HUES48 (cell line): ENCODE measurements around the gene CCS.
"Not testable (repeated sequence)": the region's sequence is repeated elsewhere in the genome, so short reads cannot be mapped to it uniquely, and the experiment has no call there.

Experiments used
- H3K27ac ChIP-seq: one replicate; pipeline ENCODE4 v1.7.0; 2013; ENCODE audit warnings: low read depth, low read length, inconsistent platforms
- H3K27me3 ChIP-seq: 2 replicates; pipeline ENCODE4 v1.6.1; 2013; ENCODE audit warnings: mild to moderate bottlenecking, low read length; ENCODE audit not compliant: control insufficient read depth, insufficient read depth
- H3K36me3 ChIP-seq: 2 replicates; pipeline ENCODE4 v1.6.1; 2013; ENCODE audit warnings: low read length; ENCODE audit not compliant: control insufficient read depth, insufficient read depth
- H3K4me1 ChIP-seq: 2 replicates; pipeline ENCODE4 v1.6.1; 2013; ENCODE audit warnings: mild to moderate bottlenecking, low read length; ENCODE audit not compliant: control insufficient read depth, insufficient read depth
- H3K4me3 ChIP-seq: 2 replicates; pipeline ENCODE4 v1.5.1; 2013; ENCODE audit warnings: mild to moderate bottlenecking, low read depth, low read length
- H3K9ac ChIP-seq: 2 replicates; pipeline ENCODE4 v1.6.1; 2013; ENCODE audit warnings: mild to moderate bottlenecking, low read depth, low read length, moderate library complexity
- H3K9me3 ChIP-seq: 2 replicates; pipeline ENCODE4 v1.6.1; 2013; ENCODE audit warnings: low read length; ENCODE audit not compliant: control insufficient read depth, insufficient read depth

CCS gene

DNA sequence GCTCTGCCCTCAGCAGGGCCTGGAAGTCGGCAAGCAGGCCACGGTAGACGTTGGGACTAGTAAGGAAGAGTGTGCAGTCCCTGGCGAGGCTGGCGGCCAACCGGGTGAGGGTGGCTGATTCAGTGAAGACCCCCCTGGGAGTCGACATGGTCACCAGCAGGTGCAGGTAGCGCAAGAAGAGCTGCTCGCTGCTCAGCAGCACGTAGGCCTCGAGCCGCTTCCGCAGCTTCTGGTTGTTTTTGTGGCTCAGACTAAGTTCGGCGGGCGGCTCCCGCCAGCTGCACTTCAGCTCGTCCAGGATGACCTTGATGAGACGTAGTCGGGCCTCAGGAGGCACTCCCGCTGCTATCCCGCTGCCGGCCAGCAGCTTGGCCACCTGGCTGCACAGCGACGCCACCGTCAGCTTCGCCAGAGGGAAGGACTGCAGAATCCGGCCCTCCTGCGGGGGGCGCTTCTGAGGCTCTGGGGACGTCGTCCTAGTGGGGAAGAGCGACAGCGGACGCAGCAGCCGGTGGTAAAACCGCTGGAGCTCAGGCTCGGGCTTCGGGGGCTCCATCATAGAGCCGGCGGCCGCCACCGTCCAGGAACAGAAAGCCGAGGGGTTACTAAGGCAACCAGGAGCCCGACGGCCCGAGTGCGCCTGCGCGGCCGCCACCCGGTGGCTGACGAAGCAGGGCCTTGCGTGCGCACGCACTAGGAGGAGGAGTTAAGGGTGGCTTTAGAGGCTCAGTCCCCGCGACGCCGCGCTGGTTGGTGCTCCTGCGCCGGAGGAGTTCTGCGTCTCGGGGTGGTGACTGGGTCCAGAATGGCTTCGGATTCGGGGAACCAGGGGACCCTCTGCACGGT is at the start of gene CCS, which contains the start of gene CCDC87:
Gene CCS (plus strand): TSS at position 729 of the 846 bp plus-strand sequence. CDS start 77 bp downstream, at position 806.
Gene CCDC87 (minus strand): TSS at position 607 of the 846 bp plus-strand sequence. CDS start 48 bp downstream, at position 559.
- Histone ChIP-seq H3K4me1 (0 out of 2 replicates have a peak, but pooled peaks cover 5% of the 10 kb centered on the region), H3K36me3 (no peaks in the 10 kb centered on the region), H3K27ac (peak within 1 kb of the TSS; percentile 71)

DNA sequence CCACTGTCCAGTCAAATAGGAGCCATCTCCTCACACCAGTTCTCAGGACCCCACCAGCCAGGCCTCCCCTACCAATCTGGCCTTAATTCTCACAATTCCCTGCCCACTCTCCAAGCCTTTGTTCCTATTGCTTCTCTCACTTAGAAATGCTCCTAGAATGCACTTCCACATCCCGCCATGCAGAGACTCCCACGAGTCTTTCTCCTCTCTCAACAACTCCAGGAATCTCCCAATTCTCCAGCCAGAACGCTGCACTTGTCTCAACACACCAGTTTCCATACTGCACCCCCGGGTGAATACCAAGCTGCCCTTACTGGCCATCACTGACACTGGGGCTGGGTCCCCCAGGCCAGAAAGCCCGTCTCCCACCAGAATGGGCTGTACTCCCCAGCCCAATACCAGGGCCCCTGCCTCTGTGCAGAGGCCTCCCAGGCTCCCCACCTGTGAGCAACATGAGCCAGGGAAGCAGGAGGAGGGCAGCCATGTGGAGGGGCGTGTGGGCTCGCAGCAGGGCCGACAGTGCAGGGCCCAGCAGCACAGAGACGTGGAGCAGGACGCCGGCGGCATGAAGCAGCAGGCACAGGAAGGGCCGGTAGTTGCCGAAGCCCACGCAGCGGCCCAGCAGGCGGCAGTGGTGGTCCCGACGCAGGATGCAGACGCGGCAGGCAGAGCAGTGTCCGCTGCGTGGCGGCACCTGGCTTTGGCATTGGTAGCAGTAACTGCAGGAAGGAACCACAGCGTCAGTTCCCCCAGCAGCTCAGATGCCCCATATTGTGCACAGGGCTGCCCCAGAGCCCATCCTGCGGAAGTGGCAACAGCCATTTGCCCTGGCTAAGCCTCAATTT is 49.5 kb upstream of the CCS start:
- no peak overlapping the region for H3K9ac ChIP-seq
- H3K4me1 ChIP-seq = peaks cover 11% of the 10 kb centered on the region; the same call in 1 of the 2 replicates
- H3K9me3 ChIP-seq = no peaks in the 10 kb centered on the region
- no peaks in the 10 kb centered on the region; the same call in 1 of the 2 replicates for H3K36me3 ChIP-seq
- no peaks in the 10 kb centered on the region for H3K27me3 ChIP-seq
- H3K4me3 ChIP-seq = no peak overlapping the region; the same call in 1 of the 2 replicates
- H3K27ac ChIP-seq = no peak overlapping the region

More for the DNA sequence above, at the start of gene CCS, which contains the start of gene CCDC87:
- H3K4me3 ChIP-seq = peak within 1 kb of the TSS; percentile 60
- H3K27me3 ChIP-seq = peaks cover 5% of the 10 kb centered on the region; the same call in 1 of the 2 replicates
- peaks cover 8% of the 10 kb centered on the region for H3K9me3 ChIP-seq
- peak within 1 kb of the TSS; percentile 19; the same call in 1 of the 2 replicates for H3K9ac ChIP-seq

GRCh38 chr11:66544952-66545351 is 48.0 kb upstream of the CCS start:
- H3K27ac ChIP-seq, H3K27me3 ChIP-seq, H3K9me3 ChIP-seq, H3K36me3 ChIP-seq: not testable (repeated sequence)
- peaks cover 18% of the 10 kb centered on the region; the same call in 1 of the 2 replicates for H3K4me1 ChIP-seq
- peak overlapping the region; percentile 71; the same call in 1 of the 2 replicates for H3K4me3 ChIP-seq
- H3K9ac ChIP-seq = 0 out of 2 replicates have a peak overlapping the region, but pooled peaks have one; percentile 39

DNA sequence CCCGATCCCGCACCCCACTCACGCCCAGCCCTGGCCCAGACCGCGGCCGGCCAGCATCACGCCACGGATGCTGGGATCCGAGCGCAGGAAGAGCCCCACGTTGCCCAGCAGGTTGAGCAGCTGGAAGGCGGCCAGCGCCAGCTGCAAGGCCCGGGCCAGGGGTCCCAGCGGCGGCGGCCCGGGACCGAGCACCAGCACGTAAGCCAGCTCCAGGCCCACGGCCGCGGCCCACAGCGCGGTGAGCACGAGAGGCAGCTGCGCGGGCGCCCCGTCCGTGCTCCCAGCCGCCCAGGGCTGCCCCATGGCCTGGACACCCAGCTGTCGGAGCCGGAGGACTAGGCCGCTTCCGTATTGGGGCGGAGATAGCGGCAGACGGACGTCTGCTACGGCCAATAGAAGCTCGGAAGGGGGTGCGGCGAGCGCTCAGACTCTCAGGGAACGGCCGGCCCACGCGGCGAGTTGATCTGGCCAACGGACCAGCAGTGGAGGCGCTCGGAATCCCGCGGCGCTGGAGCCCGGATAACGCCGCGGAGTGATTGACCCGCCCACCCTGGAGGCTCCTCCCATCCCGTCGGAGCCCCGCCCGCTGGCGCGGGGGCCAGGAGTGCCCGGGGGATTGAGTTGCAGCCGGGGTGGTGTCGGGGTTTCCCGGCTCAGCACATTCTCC is 47.2 kb upstream of the CCS start, which contains the start of gene ZDHHC24:
Gene ZDHHC24 (minus strand): TSS at position 348 of the 667 bp plus-strand sequence. CDS start 45 bp downstream, at position 303.
- Histone ChIP-seq H3K9ac (peak within 1 kb of the TSS; percentile 39), H3K36me3 (no peaks in the 10 kb centered on the region; the same call in 1 of the 2 replicates), H3K4me1 (peaks cover 18% of the 10 kb centered on the region; the same call in 1 of the 2 replicates), H3K4me3 (peak within 1 kb of the TSS; percentile 71), H3K9me3 (no peaks in the 10 kb centered on the region), H3K27me3 (no peaks in the 10 kb centered on the region; the same call in 1 of the 2 replicates), H3K27ac (peak within 1 kb of the TSS; percentile 59)

DNA sequence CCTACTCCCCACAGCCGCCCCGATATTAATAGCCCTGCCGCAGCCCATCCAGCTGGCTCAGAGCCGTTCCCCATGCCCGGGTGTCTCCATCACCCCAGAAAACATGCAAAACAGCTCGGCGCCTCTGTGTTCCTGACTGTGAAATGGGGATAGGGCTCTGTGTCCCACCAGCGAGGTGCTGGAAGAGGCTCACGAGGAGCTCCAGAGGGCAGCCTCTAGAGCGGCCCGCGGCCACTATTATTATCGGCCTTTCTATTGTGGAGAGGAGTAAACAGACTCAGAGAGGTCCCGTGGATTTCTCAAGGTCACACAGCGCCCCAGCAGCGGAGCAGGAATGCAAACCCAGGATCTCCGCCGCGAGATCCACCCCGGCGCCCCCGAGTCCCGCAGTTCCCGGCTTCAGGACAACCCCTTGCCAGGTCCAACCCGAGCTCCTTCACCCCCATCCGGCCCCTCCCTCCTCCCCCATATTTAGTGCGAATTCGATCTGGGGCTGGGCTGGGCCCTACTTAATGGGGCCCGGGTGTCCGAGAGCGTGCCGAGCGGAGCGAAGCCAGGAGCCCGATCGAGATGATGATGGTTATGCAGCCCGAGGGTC is 46.5 kb upstream of the CCS start, which contains the start of gene ACTN3:
Gene ACTN3 (plus strand): TSS at position 536 of the 598 bp plus-strand sequence. CDS start 35 bp downstream, at position 571.
- H3K4me3 ChIP-seq = peak within 1 kb of the TSS; percentile 71

GRCh38 chr11:66546966-66547661 is 45.9 kb upstream of the CCS start:
- Histone ChIP-seq H3K36me3 (no peaks in the 10 kb centered on the region), H3K27ac (peak overlapping the region; percentile 29), H3K27me3 (no peaks in the 10 kb centered on the region; the same call in 1 of the 2 replicates), H3K9ac (no peak overlapping the region), H3K4me1 (peaks cover 18% of the 10 kb centered on the region; the same call in 1 of the 2 replicates), H3K4me3 (peak overlapping the region; percentile 71), H3K9me3 (no peaks in the 10 kb centered on the region)

More for the DNA sequence above, 46.5 kb upstream of the CCS start, which contains the start of gene ACTN3:
- Histone ChIP-seq H3K27ac (peak within 1 kb of the TSS; percentile 59), H3K9ac (peak within 1 kb of the TSS; percentile 39), H3K4me1 (peaks cover 18% of the 10 kb centered on the region; the same call in 1 of the 2 replicates), H3K9me3 (no peaks in the 10 kb centered on the region), H3K27me3 (no peaks in the 10 kb centered on the region; the same call in 1 of the 2 replicates), H3K36me3 (no peaks in the 10 kb centered on the region; the same call in 1 of the 2 replicates)

DNA sequence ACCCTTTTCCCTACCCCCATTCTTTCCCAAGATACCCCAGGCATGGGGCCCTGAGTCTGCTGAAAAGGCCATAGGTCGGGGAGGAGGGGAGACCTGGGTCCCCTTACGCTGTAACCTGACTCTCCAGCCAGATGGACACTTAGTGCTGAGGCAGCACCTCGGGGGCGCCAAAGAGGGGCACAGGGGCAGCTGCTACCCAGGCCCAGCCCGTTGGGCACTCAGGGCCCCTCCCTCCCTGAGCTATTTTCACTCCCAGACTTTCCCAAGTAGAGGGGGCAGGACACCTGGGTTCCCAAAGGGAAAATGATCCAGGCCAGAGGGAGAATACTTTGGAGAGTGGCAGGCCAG is 45.3 kb upstream of the CCS start:
- Histone ChIP-seq H3K9ac (no peak overlapping the region), H3K27me3 (no peaks in the 10 kb centered on the region; the same call in 1 of the 2 replicates), H3K9me3 (no peaks in the 10 kb centered on the region), H3K4me1 (peaks cover 18% of the 10 kb centered on the region; the same call in 1 of the 2 replicates), H3K36me3 (no peaks in the 10 kb centered on the region), H3K27ac (no peak overlapping the region), H3K4me3 (peak overlapping the region; percentile 71; the same call in 1 of the 2 replicates)

DNA sequence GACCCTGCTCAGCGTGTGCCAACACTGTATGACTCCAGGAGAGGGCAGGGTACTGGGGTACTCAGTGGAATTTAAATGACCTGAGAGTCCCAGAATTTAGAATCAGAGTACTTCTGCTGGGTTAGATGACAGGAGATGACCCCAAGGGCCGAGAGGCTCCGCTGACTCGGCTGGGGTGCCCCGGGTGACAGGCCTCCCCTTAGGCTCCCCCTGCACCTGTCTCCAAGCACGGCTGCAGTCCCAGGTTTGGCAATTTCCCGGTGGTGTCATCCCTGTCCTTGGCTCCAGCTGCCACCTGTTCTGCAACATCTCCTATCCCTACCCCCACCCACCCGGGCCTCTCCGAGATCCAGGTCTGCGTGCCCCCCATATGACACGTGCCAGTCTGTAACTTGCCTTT is 44.9 kb upstream of the CCS start:
- H3K36me3 ChIP-seq = no peaks in the 10 kb centered on the region
- H3K27me3 ChIP-seq = no peaks in the 10 kb centered on the region; the same call in 1 of the 2 replicates
- H3K9ac ChIP-seq = no peak overlapping the region
- H3K27ac ChIP-seq = no peak overlapping the region
- no peaks in the 10 kb centered on the region for H3K9me3 ChIP-seq
- peaks cover 18% of the 10 kb centered on the region; the same call in 1 of the 2 replicates for H3K4me1 ChIP-seq
- peak overlapping the region; percentile 71; the same call in 1 of the 2 replicates for H3K4me3 ChIP-seq
